ENCODE measurements around the gene MTMR11. TPM values are rescaled to one million over a fixed set of nuclear protein-coding genes. Genes with fewer than 3 reads are reported as not detected.

Gene MTMR11
- total and polyA plus RNA-seq, 2 of the 13 experiments (the other 11 are each of a cell fraction or from before 2014, with no cell fraction given): 0.49 to 2.8 TPM

- TF ChIP-seq ARID5B (CRISPR knock-in tag; IDR thresholded peaks at IDR 0.05) (0 out of 2 replicates have a peak, but pooled peaks have one; percentile 5), TBP (CRISPR knock-in tag; IDR thresholded peaks at IDR 0.05) (no peak), CBX2 (IDR thresholded peaks at IDR 0.05; ENCODE audit: low read depth, low read length) (no peak), CBX2 (CRISPR knock-in tag; IDR thresholded peaks at IDR 0.05; ENCODE audit: low read depth) (no peak), ZNF7 (CRISPR knock-in tag; IDR thresholded peaks at IDR 0.05) (no peak), ELF3 (CRISPR knock-in tag; IDR thresholded peaks at IDR 0.05) (no peak), ASH2L (IDR thresholded peaks at IDR 0.05; ENCODE audit: insufficient read length, low read depth, low read length) (no peak), ZNF142 (CRISPR knock-in tag; IDR thresholded peaks at IDR 0.05) (no peak), ZNF160 (CRISPR knock-in tag; IDR thresholded peaks at IDR 0.05) (no peak)
- TF ChIP-seq, protein P1, sequence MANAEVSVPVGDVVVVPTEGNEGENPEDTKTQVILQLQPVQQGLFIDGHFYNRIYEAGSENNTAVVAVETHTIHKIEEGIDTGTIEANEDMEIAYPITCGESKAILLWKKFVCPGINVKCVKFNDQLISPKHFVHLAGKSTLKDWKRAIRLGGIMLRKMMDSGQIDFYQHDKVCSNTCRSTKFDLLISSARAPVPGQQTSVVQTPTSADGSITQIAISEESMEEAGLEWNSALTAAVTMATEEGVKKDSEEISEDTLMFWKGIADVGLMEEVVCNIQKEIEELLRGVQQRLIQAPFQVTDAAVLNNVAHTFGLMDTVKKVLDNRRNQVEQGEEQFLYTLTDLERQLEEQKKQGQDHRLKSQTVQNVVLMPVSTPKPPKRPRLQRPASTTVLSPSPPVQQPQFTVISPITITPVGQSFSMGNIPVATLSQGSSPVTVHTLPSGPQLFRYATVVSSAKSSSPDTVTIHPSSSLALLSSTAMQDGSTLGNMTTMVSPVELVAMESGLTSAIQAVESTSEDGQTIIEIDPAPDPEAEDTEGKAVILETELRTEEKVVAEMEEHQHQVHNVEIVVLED (CRISPR knock-in tag; IDR thresholded peaks at IDR 0.05; ENCODE audit: borderline replicate concordance): no peak
- TF ChIP-seq, protein P2, sequence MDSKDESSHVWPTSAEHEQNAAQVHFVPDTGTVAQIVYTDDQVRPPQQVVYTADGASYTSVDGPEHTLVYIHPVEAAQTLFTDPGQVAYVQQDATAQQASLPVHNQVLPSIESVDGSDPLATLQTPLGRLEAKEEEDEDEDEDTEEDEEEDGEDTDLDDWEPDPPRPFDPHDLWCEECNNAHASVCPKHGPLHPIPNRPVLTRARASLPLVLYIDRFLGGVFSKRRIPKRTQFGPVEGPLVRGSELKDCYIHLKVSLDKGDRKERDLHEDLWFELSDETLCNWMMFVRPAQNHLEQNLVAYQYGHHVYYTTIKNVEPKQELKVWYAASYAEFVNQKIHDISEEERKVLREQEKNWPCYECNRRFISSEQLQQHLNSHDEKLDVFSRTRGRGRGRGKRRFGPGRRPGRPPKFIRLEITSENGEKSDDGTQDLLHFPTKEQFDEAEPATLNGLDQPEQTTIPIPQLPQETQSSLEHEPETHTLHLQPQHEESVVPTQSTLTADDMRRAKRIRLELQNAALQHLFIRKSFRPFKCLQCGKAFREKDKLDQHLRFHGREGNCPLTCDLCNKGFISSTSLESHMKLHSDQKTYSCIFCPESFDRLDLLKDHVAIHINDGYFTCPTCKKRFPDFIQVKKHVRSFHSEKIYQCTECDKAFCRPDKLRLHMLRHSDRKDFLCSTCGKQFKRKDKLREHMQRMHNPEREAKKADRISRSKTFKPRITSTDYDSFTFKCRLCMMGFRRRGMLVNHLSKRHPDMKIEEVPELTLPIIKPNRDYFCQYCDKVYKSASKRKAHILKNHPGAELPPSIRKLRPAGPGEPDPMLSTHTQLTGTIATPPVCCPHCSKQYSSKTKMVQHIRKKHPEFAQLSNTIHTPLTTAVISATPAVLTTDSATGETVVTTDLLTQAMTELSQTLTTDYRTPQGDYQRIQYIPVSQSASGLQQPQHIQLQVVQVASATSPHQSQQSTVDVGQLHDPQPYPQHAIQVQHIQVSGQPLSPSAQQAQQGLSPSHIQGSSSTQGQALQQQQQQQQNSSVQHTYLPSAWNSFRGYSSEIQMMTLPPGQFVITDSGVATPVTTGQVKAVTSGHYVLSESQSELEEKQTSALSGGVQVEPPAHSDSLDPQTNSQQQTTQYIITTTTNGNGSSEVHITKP (CRISPR knock-in tag; IDR thresholded peaks at IDR 0.05; ENCODE audit: low read depth): peak; percentile 83
- TF ChIP-seq, protein P3, sequence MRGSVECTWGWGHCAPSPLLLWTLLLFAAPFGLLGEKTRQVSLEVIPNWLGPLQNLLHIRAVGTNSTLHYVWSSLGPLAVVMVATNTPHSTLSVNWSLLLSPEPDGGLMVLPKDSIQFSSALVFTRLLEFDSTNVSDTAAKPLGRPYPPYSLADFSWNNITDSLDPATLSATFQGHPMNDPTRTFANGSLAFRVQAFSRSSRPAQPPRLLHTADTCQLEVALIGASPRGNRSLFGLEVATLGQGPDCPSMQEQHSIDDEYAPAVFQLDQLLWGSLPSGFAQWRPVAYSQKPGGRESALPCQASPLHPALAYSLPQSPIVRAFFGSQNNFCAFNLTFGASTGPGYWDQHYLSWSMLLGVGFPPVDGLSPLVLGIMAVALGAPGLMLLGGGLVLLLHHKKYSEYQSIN (CRISPR knock-in tag; IDR thresholded peaks at IDR 0.05; ENCODE audit: borderline replicate concordance): no peak
Measured at GRCh38 chr1:149917571-149918144, 19.0 kb downstream of the MTMR11 start, which contains the start of gene SV2A (continued).
